H1 (cell line): ENCODE measurements around the gene THBS1. TPM values are rescaled to one million over a fixed set of nuclear protein-coding genes. Genes with fewer than 3 reads are reported as not detected.

Experiments
- CTCF ChIA-PET: fragments of 300-600 bp; sonication (Branson Sonifier 250); formaldehyde crosslinking; loops from one replicate; lab custom pipeline; 2021; ENCODE audit not compliant: partially characterized antibody; lab: Charles Lee
- POLR2A ChIA-PET: fragments of 300-600 bp; sonication (Branson Sonifier 250); formaldehyde crosslinking; loops from one replicate; lab custom pipeline; 2021; ENCODE audit warnings: inconsistent platforms; ENCODE audit not compliant: partially characterized antibody; lab: Charles Lee
- DNase-seq, 2 experiments: peaks; one replicate each; pipeline versions ENCODE4 v3.0.0 to v3.0.0-alpha.2; 2010 to 2022; ENCODE audit warnings: low spot score in 2 of 2, low read depth in 1 of 2, mixed read lengths in 1 of 2
- FAIRE-seq: peaks from 2 replicates; lab custom pipeline; 2011; peaks lifted over from hg19 to GRCh38; lab: Jason Lieb, UNC
- H2AFZ ChIP-seq: 2 replicates; pipeline ENCODE4 v1.8.1; 2012; ENCODE audit warnings: low read length, inconsistent platforms
- H2AK5ac ChIP-seq: 2 replicates; pipeline ENCODE4 v1.6.1; 2013; ENCODE audit warnings: low read depth, low read length
- H2BK120ac ChIP-seq: replicated peaks from 2 replicates; pipeline ENCODE3; 2013; ENCODE audit warnings: low read depth, low read length, inconsistent platforms
- H2BK12ac ChIP-seq: 2 replicates; pipeline ENCODE4 v1.6.1; 2013; ENCODE audit warnings: low read depth, low read length
- H2BK15ac ChIP-seq: 2 replicates; pipeline ENCODE4 v1.6.1; 2013; ENCODE audit warnings: low read length
- H2BK20ac ChIP-seq: 2 replicates; pipeline ENCODE4 v1.6.1; 2013; ENCODE audit warnings: low read length
- H2BK5ac ChIP-seq: 2 replicates; pipeline ENCODE4 v1.6.1; 2013; ENCODE audit warnings: low read depth, low read length
- H3K14ac ChIP-seq: 2 replicates; pipeline ENCODE4 v1.6.1; 2013; ENCODE audit warnings: inconsistent platforms; ENCODE audit not compliant: insufficient read length
- H3K18ac ChIP-seq: 2 replicates; pipeline ENCODE4 v1.6.1; 2013; ENCODE audit warnings: low read length; ENCODE audit errors: extremely low read depth
- H3K23ac ChIP-seq: 2 replicates; pipeline ENCODE4 v1.6.1; 2013; ENCODE audit warnings: inconsistent platforms; ENCODE audit not compliant: insufficient read length
- H3K23me2 ChIP-seq: 2 replicates; pipeline ENCODE4 v1.6.1; 2013; ENCODE audit warnings: low read depth, low read length
- H3K27ac ChIP-seq: 2 replicates; pipeline ENCODE4 v1.6.1; 2011; ENCODE audit warnings: low read depth, low read length, inconsistent platforms
- H3K27me3 ChIP-seq, 4 experiments: replicated peaks in 1 of 4; 1 replicate in 1 of 4; 2 replicates in 3 of 4; pipeline versions ENCODE4 v1.6.1 to v1.8.1; 2011 to 2013; ENCODE audit warnings: low read length in 3 of 4, mild to moderate bottlenecking in 3 of 4, inconsistent platforms in 2 of 4, mixed read lengths in 2 of 4, moderate library complexity in 1 of 4; ENCODE audit not compliant: control insufficient read depth in 3 of 4, insufficient read depth in 3 of 4; ENCODE audit errors: extremely low read depth in 1 of 4
- H3K36me3 ChIP-seq, 4 experiments: 2 replicates each; pipeline versions ENCODE4 v1.6.1 to v1.8.1; 2011 to 2013; ENCODE audit warnings: mild to moderate bottlenecking in 4 of 4, low read length in 3 of 4, moderate library complexity in 2 of 4, control low read depth in 1 of 4, inconsistent platforms in 1 of 4; ENCODE audit not compliant: insufficient read depth in 4 of 4, control insufficient read depth in 2 of 4
- H3K4ac ChIP-seq: replicated peaks from 2 replicates; pipeline ENCODE3; 2013; ENCODE audit warnings: low read length, low read depth, mixed read lengths, inconsistent platforms; ENCODE audit not compliant: insufficient read length
- H3K4me1 ChIP-seq, 4 experiments: replicated peaks in 1 of 4; 1 replicate in 1 of 4; 2 replicates in 3 of 4; pipeline versions ENCODE4 v1.6.1 to v1.8.1; 2011 to 2013; ENCODE audit warnings: low read length in 3 of 4, inconsistent platforms in 2 of 4, mixed read lengths in 1 of 4; ENCODE audit not compliant: insufficient read depth in 4 of 4, control insufficient read depth in 3 of 4
- H3K4me2 ChIP-seq, 2 experiments: 2 replicates each; pipeline versions ENCODE4 v1.6.1 to v1.8.1; 2011 to 2013; ENCODE audit warnings: low read depth in 2 of 2, low read length in 2 of 2, control low read depth in 1 of 2, inconsistent platforms in 1 of 2, mild to moderate bottlenecking in 1 of 2; ENCODE audit not compliant: insufficient read depth in 1 of 2
- H3K4me3 ChIP-seq, 4 experiments: fragments of 200-600, 300-600 bp in 1 of 4; sonication (generic), shearing (Covaris generic), sonication (Bioruptor Twin) in 1 of 4; 2 replicates each; pipeline versions ENCODE4 v1.5.1 to v1.8.1; 2011 to 2016; ENCODE audit warnings: low read length in 4 of 4, low read depth in 3 of 4, control low read depth in 2 of 4, inconsistent platforms in 2 of 4, mild to moderate bottlenecking in 2 of 4, mixed read lengths in 1 of 4, moderate library complexity in 1 of 4; ENCODE audit not compliant: insufficient read depth in 2 of 4; ENCODE audit errors: extremely low read depth in 1 of 4
- H3K56ac ChIP-seq: replicated peaks from 2 replicates; pipeline ENCODE3; 2013; ENCODE audit warnings: low read depth, mild to moderate bottlenecking, mixed read lengths, low read length, inconsistent platforms; ENCODE audit not compliant: insufficient read length
- H3K79me1 ChIP-seq: 2 replicates; pipeline ENCODE4 v1.6.1; 2013; ENCODE audit warnings: low read depth, low read length, control low read depth
- H3K79me2 ChIP-seq, 2 experiments: 2 replicates each; pipeline versions ENCODE4 v1.6.1 to v1.8.1; 2012 to 2013; ENCODE audit warnings: low read length in 2 of 2, mild to moderate bottlenecking in 2 of 2, inconsistent platforms in 1 of 2; ENCODE audit not compliant: insufficient read depth in 2 of 2, control insufficient read depth in 1 of 2
- H3K9ac ChIP-seq, 4 experiments: replicated peaks in 1 of 4; 1 replicate in 1 of 4; 2 replicates in 3 of 4; pipeline versions ENCODE4 v1.6.1 to v1.8.1; 2011 to 2013; ENCODE audit warnings: low read depth in 3 of 4, low read length in 3 of 4, control low read depth in 2 of 4, mild to moderate bottlenecking in 2 of 4, moderate library complexity in 2 of 4, inconsistent platforms in 1 of 4; ENCODE audit errors: extremely low read depth in 1 of 4
- H3K9me3 ChIP-seq, 2 experiments: 2 replicates each; pipeline versions ENCODE4 v1.6.1 to v1.8.1; 2012 to 2013; ENCODE audit warnings: mild to moderate bottlenecking in 2 of 2, moderate library complexity in 2 of 2, control low read depth in 1 of 2, inconsistent platforms in 1 of 2, low read depth in 1 of 2, low read length in 1 of 2, mixed read lengths in 1 of 2; ENCODE audit not compliant: insufficient read depth in 2 of 2
- H4K20me1 ChIP-seq, 2 experiments: replicated peaks in 1 of 2; 2 replicates each; pipeline versions ENCODE3 to v1.8.1; 2011 to 2013; ENCODE audit warnings: inconsistent platforms in 2 of 2, low read length in 2 of 2, mild to moderate bottlenecking in 1 of 2; ENCODE audit not compliant: insufficient read depth in 2 of 2, control insufficient read depth in 1 of 2
- H4K5ac ChIP-seq: 2 replicates; pipeline ENCODE4 v1.6.1; 2013; ENCODE audit warnings: low read length, low read depth, mixed read lengths, inconsistent platforms; ENCODE audit not compliant: insufficient read length
- H4K8ac ChIP-seq: 2 replicates; pipeline ENCODE4 v1.8.0; 2013; ENCODE audit warnings: mild to moderate bottlenecking, moderate library complexity, low read length, inconsistent platforms; ENCODE audit not compliant: insufficient read depth; ENCODE audit errors: extremely low read depth
- H4K91ac ChIP-seq: replicated peaks from 2 replicates; pipeline ENCODE3; 2013; ENCODE audit warnings: low read length, mixed read lengths, inconsistent platforms; ENCODE audit not compliant: insufficient read length
- BACH1 ChIP-seq: IDR thresholded peaks from 2 replicates; pipeline ENCODE4 v1.6.1; 2012; ENCODE audit warnings: low read length, improper control_type of control experiment
- EZH2 ChIP-seq: fragments of 200-600 bp; sonication (generic); IDR thresholded peaks from 2 replicates; pipeline ENCODE4 v1.7.1; 2012; ENCODE audit warnings: low read depth, mild to moderate bottlenecking, moderate library complexity, low read length, inconsistent platforms; ENCODE audit not compliant: severe bottlenecking
- JUND ChIP-seq: IDR thresholded peaks from 2 replicates; pipeline ENCODE4 v1.6.1; 2011; ENCODE audit warnings: mild to moderate bottlenecking, improper control_type of control experiment, low read length
- NANOG ChIP-seq: IDR thresholded peaks from 2 replicates; pipeline ENCODE4 v1.6.1; 2011; ENCODE audit warnings: low read length, low read depth, mild to moderate bottlenecking, inconsistent platforms; ENCODE audit not compliant: insufficient read depth, poor library complexity, severe bottlenecking
- SIN3A ChIP-seq, 2 experiments: IDR thresholded peaks in 1 of 2; conservative IDR thresholded peaks in 1 of 2; 2 replicates each; pipeline ENCODE4 v1.6.1; 2011 to 2012; ENCODE audit warnings: low read length in 2 of 2, improper control_type of control experiment in 1 of 2, low read depth in 1 of 2, mild to moderate bottlenecking in 1 of 2
- TBP ChIP-seq: IDR thresholded peaks from 2 replicates; pipeline ENCODE4 v1.6.1; 2011; ENCODE audit warnings: low read depth, low read length, improper control_type of control experiment
- TEAD4 ChIP-seq: IDR thresholded peaks from 2 replicates; pipeline ENCODE4 v1.6.1; 2012; ENCODE audit warnings: low read depth, low read length, inconsistent platforms, mixed read lengths
- WGBS, 2 experiments: shearing (Covaris generic) in 1 of 2; methylation state at CpG; one replicate each; pipeline versions ENCODE4 v1.1.6 to v1.1.7; 2013 to 2015; ENCODE audit warnings: low lambda C conversion rate in 2 of 2, mixed read lengths in 2 of 2, inconsistent platforms in 1 of 2, low coverage in 1 of 2, missing lambda C conversion rate in 1 of 2; ENCODE audit not compliant: insufficient replicate concordance in 2 of 2, insufficient coverage in 1 of 2, insufficient read length in 1 of 2; ENCODE audit errors: extremely low coverage in 1 of 2, missing lambda C conversion rate in 1 of 2; 5-methylcytosine and 5-hydroxymethylcytosine counted together
- polyA plus RNA-seq, 7 experiments: library from polyadenylated mRNA; depleted of rRNA in 3 of 7; stranded (reverse) in 5 of 7; unstranded in 2 of 7; fragments of >200 nt in 5 of 7; fragments of 200-250 nt in 2 of 7; gene quantifications; 1 replicate in 5 of 7; 2 replicates in 1 of 7; 4 replicates in 1 of 7; pipeline versions ENCODE4 v1.2.1 to v1.2.3, GENCODE V29; 2011 to 2013; ENCODE audit warnings: missing spikeins in 2 of 7, mixed read lengths in 2 of 7
- total RNA-seq: library from RNA; stranded (reverse); fragmentation: NEBNext Ultra II Directional; extraction: Animal tissue kit (Norgen Biotek cat#: 25700); gene quantifications from 2 replicates; pipeline ENCODE4 v1.2.1, GENCODE V29; 2021

THBS1 gene
- total and polyA plus RNA-seq, 2 of the 8 experiments (the other 6 are each of a cell fraction or from before 2014, with no cell fraction given), result 10.3 to 63.3 TPM

DNA sequence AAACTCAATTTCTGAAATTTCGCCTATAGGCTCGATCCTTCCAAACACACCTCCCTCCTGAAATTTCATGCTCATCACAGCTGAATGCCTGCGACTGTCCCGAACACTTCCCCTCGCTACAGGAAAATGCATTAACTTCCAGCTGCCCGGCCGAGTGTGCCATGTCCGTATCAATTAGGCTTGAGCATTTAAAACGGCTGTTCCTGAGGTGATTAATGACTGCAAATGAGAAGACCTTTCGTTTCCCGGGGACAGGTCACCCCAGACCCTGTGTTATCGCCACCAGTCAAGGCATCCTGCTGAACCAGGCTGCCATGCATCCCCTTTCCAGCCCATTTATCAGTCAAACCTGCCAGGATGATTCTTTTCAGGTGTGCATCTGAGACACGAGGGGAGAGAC, 63.3 kb downstream of the THBS1 start:
- Histone ChIP-seq H3K18ac (0 out of 2 replicates have a peak overlapping the region, but pooled peaks have one; percentile 41), H3K79me2 (no peaks in the 10 kb centered on the region), H3K4ac (no peak overlapping the region), H3K9me3 (no peaks in the 10 kb centered on the region), H3K23me2 (no peaks in the 10 kb centered on the region), H2AFZ (no peak overlapping the region), H4K8ac (no peak overlapping the region), H3K27ac (no peak overlapping the region), H2AK5ac (no peak overlapping the region), H3K14ac (no peak overlapping the region), H2BK120ac (no peak overlapping the region), H3K9ac (no peak overlapping the region), H3K36me3 (no peaks in the 10 kb centered on the region), H2BK15ac (no peak overlapping the region), H2BK20ac (no peak overlapping the region), H2BK12ac (no peak overlapping the region), H3K23ac (no peak overlapping the region), H4K20me1 (no peaks in the 10 kb centered on the region), H3K4me1 (peaks cover 0 to 7% (median 3%) of the 10 kb centered on the region in 4 experiments; a peak in 4 of 7 replicates), H3K79me1 (no peaks in the 10 kb centered on the region), H4K5ac (no peak overlapping the region), H3K4me3 (no peak overlapping the region), H3K56ac (no peak overlapping the region), H4K91ac (no peak overlapping the region), H3K27me3 (no peaks in the 10 kb centered on the region), H3K4me2 (no peak overlapping the region), H2BK5ac (no peak overlapping the region)
- POLR2A ChIA-PET, result interaction anchor here (0.6 kb wide), 1 partner anchor 9 kb away, joined by 3 read pairs; no protein-coding TSS in a partner anchor
- FAIRE-seq (no peak), DNase-seq (no peak)
- CTCF ChIA-PET, result interaction anchor here (0.8 to 2.7 kb wide), 4 partner anchors 13 to 113 kb away, joined by 3 to 12 read pairs (median 4); no protein-coding TSS in a partner anchor
- 91% methylated on average over 13 of the region's 13 CpGs; no CpG with 5 or more reads in 1 of the 2 experiments for WGBS, 2 experiments
- TF ChIP-seq NANOG (no peak), SIN3A (conservative IDR thresholded peaks at IDR 0.05 in 1 of 2, IDR thresholded peaks at IDR 0.05 in 1 of 2; ENCODE audit: low read depth in 1 of 2, low read length in 2 of 2) (no peak), BACH1 (no peak), TEAD4 (no peak), EZH2 (no peak), TBP (no peak), JUND (no peak)
